A549 (cell line): ENCODE data around the gene BBS4. TPM values are rescaled to one million over a fixed set of nuclear protein-coding genes. Genes with fewer than 3 reads are reported as not detected.
A peak's percentile ranks its signal among the peaks of the same experiment; 100 is the strongest.

Source experiments
- BCL3 ChIP-seq: fragments of >200 bp; sonication (Bioruptor Twin); formaldehyde crosslinking; IDR thresholded peaks from 3 replicates; pipeline ENCODE4 v1.6.1; 2016
- CBX2 ChIP-seq: fragments of 200-600 bp; sonication (generic); IDR thresholded peaks from 2 replicates; pipeline ENCODE4 v1.6.1; 2016; ENCODE audit warnings: low read depth, mild to moderate bottlenecking, borderline replicate concordance
- CHD2 ChIP-seq: fragments of 150-350 bp; IDR thresholded peaks from 2 replicates; pipeline ENCODE4 v1.6.1; 2014; ENCODE audit warnings: low read length; ENCODE audit not compliant: partially characterized antibody
- CTCF ChIP-seq: fragments of >200 bp; sonication (Bioruptor Twin); formaldehyde crosslinking; IDR thresholded peaks from 3 replicates; pipeline ENCODE4 v1.5.1; 2016
- E2F6 ChIP-seq: IDR thresholded peaks from 2 replicates; pipeline ENCODE4 v1.6.1; 2012; ENCODE audit warnings: low read depth, borderline replicate concordance
- EHF ChIP-seq: fragments of 250-450 bp; sonication (Bioruptor Pico); IDR thresholded peaks from 2 replicates; pipeline ENCODE4 v1.5.0; 2020; ENCODE audit warnings: mild to moderate bottlenecking
- EHMT2 ChIP-seq: fragments of 200-600 bp; sonication (generic); IDR thresholded peaks from 2 replicates; pipeline ENCODE4 v1.6.1; 2016; ENCODE audit warnings: antibody characterized with exemption, low read depth, mild to moderate bottlenecking, moderate library complexity
- ELK1 ChIP-seq: fragments of 150-350 bp; IDR thresholded peaks from 2 replicates; pipeline ENCODE4 v1.6.1; 2014; ENCODE audit warnings: low read depth, mild to moderate bottlenecking, low read length
- GATA3 ChIP-seq: IDR thresholded peaks from 2 replicates; pipeline ENCODE4 v1.6.1; 2012; ENCODE audit warnings: borderline replicate concordance
- HDAC2 ChIP-seq: fragments of 200-600 bp; sonication (generic); IDR thresholded peaks from 2 replicates; pipeline ENCODE4 v1.6.1; 2016
- HES2 ChIP-seq: fragments of >200 bp; sonication (Bioruptor Twin); formaldehyde crosslinking; IDR thresholded peaks from 2 replicates; pipeline ENCODE4 v1.6.1; 2016
- HMGXB4 ChIP-seq: fragments of 250-450 bp; sonication (Bioruptor Pico); IDR thresholded peaks from 2 replicates; pipeline ENCODE4 v1.5.0; 2021; ENCODE audit warnings: mild to moderate bottlenecking, moderate library complexity, borderline replicate concordance
- KDM5A ChIP-seq: fragments of 200-600 bp; sonication (generic); IDR thresholded peaks from 2 replicates; pipeline ENCODE4 v1.6.1; 2016; ENCODE audit warnings: antibody characterized with exemption, mild to moderate bottlenecking
- MAZ ChIP-seq: fragments of 150-350 bp; IDR thresholded peaks from 2 replicates; pipeline ENCODE4 v1.6.1; 2014; ENCODE audit warnings: antibody characterized with exemption, low read depth, low read length, borderline replicate concordance
- MYC ChIP-seq: IDR thresholded peaks from 2 replicates; pipeline ENCODE4 v1.6.1; 2012; ENCODE audit warnings: mild to moderate bottlenecking, inconsistent platforms, low read length, improper control_type of control experiment, borderline replicate concordance
- NPAS2 ChIP-seq: fragments of 250-450 bp; sonication (Bioruptor Pico); IDR thresholded peaks from 2 replicates; pipeline ENCODE4 v1.8.0; 2022; ENCODE audit warnings: mild to moderate bottlenecking, moderate library complexity, borderline replicate concordance
- PBX3 ChIP-seq: IDR thresholded peaks from 2 replicates; pipeline ENCODE4 v1.6.1; 2012
- RCOR1 ChIP-seq: fragments of 150-350 bp; IDR thresholded peaks from 2 replicates; pipeline ENCODE4 v1.6.1; 2014; ENCODE audit warnings: antibody characterized with exemption, low read length, low read depth
- REST ChIP-seq: fragments of 200-600 bp; sonication (generic); IDR thresholded peaks from 2 replicates; pipeline ENCODE4 v1.6.1; 2016; ENCODE audit warnings: antibody characterized with exemption, mild to moderate bottlenecking, moderate library complexity
- RFX5 ChIP-seq: fragments of 450-650 bp; IDR thresholded peaks from 2 replicates; pipeline ENCODE4 v1.7.1; 2014; ENCODE audit warnings: antibody characterized with exemption, mild to moderate bottlenecking, moderate library complexity
- SMC3 ChIP-seq: fragments of >200 bp; sonication (Bioruptor Twin); formaldehyde crosslinking; IDR thresholded peaks from 3 replicates; pipeline ENCODE4 v1.6.1; 2018; ENCODE audit warnings: inconsistent platforms
- TFCP2L1 ChIP-seq: fragments of 250-450 bp; sonication (Bioruptor Pico); IDR thresholded peaks from 2 replicates; pipeline ENCODE4 v1.5.0; 2021; ENCODE audit warnings: mild to moderate bottlenecking
- TP53 ChIP-seq: fragments of 250-450 bp; sonication (Bioruptor Pico); IDR thresholded peaks from 2 replicates; pipeline ENCODE4 v1.5.0; 2021; ENCODE audit warnings: mild to moderate bottlenecking, moderate library complexity
- ZC3H11A ChIP-seq: fragments of 450-650 bp; IDR thresholded peaks from 2 replicates; pipeline ENCODE4 v1.6.1; 2014; ENCODE audit warnings: antibody characterized with exemption, mild to moderate bottlenecking
- ZFP36 ChIP-seq: fragments of 450-650 bp; IDR thresholded peaks from 2 replicates; pipeline ENCODE4 v1.6.1; 2014; ENCODE audit warnings: borderline replicate concordance; ENCODE audit not compliant: partially characterized antibody
- ZNF302 ChIP-seq: fragments of 250-450 bp; sonication (Bioruptor Pico); IDR thresholded peaks from 2 replicates; pipeline ENCODE4 v1.9.0; 2021; ENCODE audit warnings: inconsistent platforms, mild to moderate bottlenecking, moderate library complexity
- ZSCAN20 ChIP-seq: fragments of 250-450 bp; sonication (Bioruptor Pico); IDR thresholded peaks from 2 replicates; pipeline ENCODE4 v1.8.0; 2022; ENCODE audit warnings: mild to moderate bottlenecking, moderate library complexity
- polyA plus RNA-seq, 4 experiments: library from polyadenylated mRNA; depleted of rRNA in 3 of 4; stranded (reverse); fragments of >200 nt; fragmentation: RNase III in 1 of 4; extraction: RNeasy Plus Mini Kit Qiagen cat#74134 plus additional on column Dnase treatment in 1 of 4; gene quantifications; 2 replicates in 3 of 4; 3 replicates in 1 of 4; pipeline ENCODE4 v1.2.3, GENCODE V29; 2011 to 2017
- TF ChIP-seq, protein P1 (sequence below): IDR thresholded peaks from 2 replicates; pipeline ENCODE4 v1.6.1; 2012

The BBS4 gene
- polyA plus RNA-seq, 2 of the 4 experiments (the other 2 are of a cell fraction), result 22.6 to 40.4 TPM

- no peak for TF ChIP-seq EHF (CRISPR knock-in tag)
- TF ChIP-seq RCOR1, result no peak
- peak; percentile 73; the same call in 1 of the 2 replicates for TF ChIP-seq MYC
- no peak for TF ChIP-seq CHD2
- no peak for TF ChIP-seq ZNF302 (CRISPR knock-in tag)
- TF ChIP-seq MAZ, result peak; percentile 98; the same call in 1 of the 2 replicates
- TF ChIP-seq E2F6, result peak; percentile 36; the same call in 1 of the 2 replicates
- peak; percentile 87 for TF ChIP-seq BCL3
- peak; percentile 38; the same call in 2 of the 3 replicates for TF ChIP-seq SMC3
- peak; percentile 59 for TF ChIP-seq RFX5
- TF ChIP-seq HES2, result no peak
- no peak for TF ChIP-seq EHMT2
- TF ChIP-seq ZC3H11A, result no peak
- peak; percentile 55; the same call in 1 of the 2 replicates for TF ChIP-seq REST
- TF ChIP-seq, protein P1, sequence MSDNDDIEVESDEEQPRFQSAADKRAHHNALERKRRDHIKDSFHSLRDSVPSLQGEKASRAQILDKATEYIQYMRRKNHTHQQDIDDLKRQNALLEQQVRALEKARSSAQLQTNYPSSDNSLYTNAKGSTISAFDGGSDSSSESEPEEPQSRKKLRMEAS, result peak; percentile 91
- no peak for TF ChIP-seq NPAS2 (CRISPR knock-in tag)
- TF ChIP-seq PBX3, result 0 out of 2 replicates have a peak, but pooled peaks have one; percentile 12
- TF ChIP-seq TFCP2L1 (CRISPR knock-in tag), result no peak
- TF ChIP-seq KDM5A, result peak; percentile 30; the same call in 1 of the 2 replicates
- TF ChIP-seq HDAC2, result no peak
- TF ChIP-seq CBX2, result no peak
- no peak for TF ChIP-seq ELK1
- TF ChIP-seq TP53 (CRISPR knock-in tag), result 0 out of 2 replicates have a peak, but pooled peaks have one; percentile 6
- TF ChIP-seq HMGXB4 (CRISPR knock-in tag), result peak; percentile 35; the same call in 1 of the 2 replicates
- TF ChIP-seq GATA3, result no peak
- no peak for TF ChIP-seq ZFP36
- no peak for TF ChIP-seq ZSCAN20
- peak; percentile 80 for TF ChIP-seq CTCF
Measured at GRCh38 chr15:72783640-72784455, 97.8 kb downstream of the BBS4 start, which contains the start of gene ADPGK (continued).
